ENCODE data around the gene UBE2Q2.

UBE2Q2 gene

DNA sequence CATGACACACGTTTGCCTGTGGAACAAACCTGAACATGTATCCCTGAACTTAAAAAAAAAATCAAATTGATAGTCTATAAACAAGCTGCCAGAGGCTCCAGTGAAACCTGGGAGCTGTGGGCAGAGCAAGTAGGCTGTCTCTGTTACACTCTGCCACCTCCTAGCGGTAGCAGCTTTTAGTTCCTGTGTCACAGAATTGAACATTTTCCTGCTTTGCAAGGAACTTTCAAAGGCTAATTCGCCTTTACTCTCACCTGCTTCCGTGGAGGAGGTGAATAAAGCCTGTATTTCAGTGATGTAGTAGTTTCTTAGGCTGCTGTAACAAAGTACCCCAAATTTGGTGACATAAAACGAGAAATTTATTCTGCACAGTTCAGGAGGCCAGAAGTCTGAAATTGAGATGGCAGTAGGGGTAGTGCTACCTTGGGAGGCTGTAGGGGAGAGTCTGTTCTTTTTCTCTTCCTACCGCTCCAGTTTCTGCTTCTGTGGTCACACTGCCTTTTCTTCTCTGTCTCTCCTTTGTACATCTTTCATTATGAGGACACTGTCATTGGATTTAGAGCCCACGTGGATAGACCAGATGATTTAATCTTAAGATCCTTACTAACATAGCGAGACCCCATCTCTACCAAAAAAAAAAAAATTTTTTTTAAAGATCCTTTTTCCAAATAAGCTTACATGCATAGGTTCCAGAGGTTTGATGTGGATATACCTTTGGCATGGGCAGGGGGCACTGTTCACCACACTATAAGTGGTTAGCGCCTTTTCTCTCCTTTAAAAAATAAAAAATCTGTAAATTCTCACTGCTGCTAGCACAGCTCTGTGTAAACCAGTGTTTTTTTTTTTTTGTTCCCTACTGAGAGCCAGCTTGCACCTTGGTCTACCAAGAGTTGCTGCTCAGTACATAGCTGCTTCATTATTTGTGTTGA is 85.7 kb downstream of the UBE2Q2 start:
- no peak for DNase-seq

DNA sequence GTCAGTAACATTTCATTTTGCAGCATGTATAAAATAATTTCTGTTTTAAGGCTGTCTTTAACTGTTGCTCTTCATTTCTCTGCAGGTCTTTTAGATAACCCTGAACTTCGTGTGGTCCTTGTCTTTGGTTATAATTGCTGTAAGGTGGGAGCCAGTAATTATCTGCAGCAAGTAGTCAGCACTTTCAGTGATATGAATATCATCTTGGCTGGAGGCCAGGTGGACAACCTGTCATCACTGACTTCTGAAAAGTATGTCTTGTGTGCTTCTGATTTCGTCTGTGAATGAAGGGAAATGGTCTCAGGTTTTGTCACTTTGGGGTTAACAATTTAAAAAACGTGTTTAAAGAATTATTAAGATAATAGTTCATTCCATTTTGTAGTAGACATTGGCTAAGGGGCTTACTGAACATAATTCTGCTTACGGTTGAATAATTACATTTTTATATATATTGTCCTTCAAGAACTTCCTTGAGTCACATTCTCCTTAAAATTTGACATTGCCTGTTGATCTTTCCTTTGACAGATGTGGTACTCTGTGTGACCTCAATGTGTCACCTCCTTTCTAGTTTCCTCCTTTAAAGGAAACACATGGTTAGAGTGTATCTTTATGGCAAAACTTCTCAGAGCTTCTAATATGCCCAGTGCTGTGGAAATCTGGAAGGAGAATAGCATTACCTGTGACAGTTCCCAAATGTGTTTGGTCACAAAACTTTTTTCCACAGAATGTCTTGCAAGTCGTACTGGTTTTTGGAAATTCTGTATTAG is 86.7 kb downstream of the UBE2Q2 start:
- DNase-seq = no peak

GRCh38 chr15:75930866-75931265 is 87.6 kb downstream of the UBE2Q2 start:
- no peak for DNase-seq

GRCh38 chr15:75942464-75942863 is 99.2 kb downstream of the UBE2Q2 start:
- no peak for DNase-seq

GRCh38 chr15:75943246-75943645 is 100.0 kb downstream of the UBE2Q2 start:
- DNase-seq = no peak

- DNase-seq = no peak
Observed at GRCh38 chr15:75943713-75944215, 100.5 kb downstream of the UBE2Q2 start.

DNA sequence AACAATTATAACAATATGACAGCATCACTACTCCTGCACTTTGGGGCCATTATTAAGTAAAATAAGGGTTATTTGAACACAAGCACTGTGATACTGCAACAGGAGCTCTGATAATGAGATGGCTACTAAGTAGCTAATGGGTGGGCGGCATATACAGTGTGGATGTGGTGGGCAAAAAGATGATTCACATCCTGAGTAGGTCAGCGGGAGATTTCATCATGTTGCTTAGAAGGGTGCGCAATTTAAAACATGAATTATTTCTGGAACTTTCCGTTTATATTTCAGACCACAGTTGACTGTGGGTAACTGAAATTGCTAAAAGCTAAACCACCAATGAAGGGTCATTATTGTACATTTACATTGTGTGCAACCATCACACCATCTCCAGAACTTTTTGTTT is 102.7 kb downstream of the UBE2Q2 start:
- DNase-seq = no peak

GRCh38 chr15:75947092-75947491 is 103.8 kb downstream of the UBE2Q2 start:
- no peak for DNase-seq

DNA sequence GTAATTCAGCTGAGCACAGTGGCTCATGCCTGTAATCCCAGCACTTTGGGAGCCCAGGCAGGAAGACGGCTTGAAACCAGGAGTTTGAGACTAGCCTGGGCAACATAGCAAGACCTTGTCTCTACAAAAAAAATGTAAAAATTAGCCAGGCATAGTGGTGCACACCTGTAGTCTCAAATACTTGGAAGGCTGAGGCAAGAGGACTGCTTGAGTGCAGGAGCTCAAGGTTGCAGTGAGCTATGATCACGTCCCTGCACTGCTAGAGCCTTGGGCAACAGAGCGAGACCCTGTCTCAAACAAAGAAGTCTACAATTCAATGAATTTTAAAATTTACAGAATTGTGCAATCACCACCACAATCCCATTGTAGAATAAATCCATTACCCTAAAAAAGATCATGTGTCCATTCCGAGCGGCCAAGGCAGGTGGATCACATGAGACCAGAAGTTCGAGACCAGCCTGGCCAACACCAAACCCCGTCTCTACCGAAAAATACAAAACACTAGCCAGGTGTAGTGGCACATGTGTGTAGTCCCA is 105.6 kb downstream of the UBE2Q2 start:
- DNase-seq = no peak

Data from effector CD4-positive, alpha-beta T cell (primary cell).